RWPE2 (cell line): ENCODE results near the gene NT5M.

Source experiments
- ATAC-seq: fragments of 200-7000 bp; cut with Tn5 transposase; 3 replicates; pipeline ENCODE4 v1.9.1; 2021; ENCODE audit warnings: low read depth
- DNase-seq: peaks from one replicate; pipeline ENCODE4 v3.0.0-alpha.2; 2020; ENCODE audit warnings: low spot score
- H3K27ac ChIP-seq: fragments of 450-650 bp; 2 replicates; pipeline ENCODE4 v1.5.1; 2017; ENCODE audit warnings: mild to moderate bottlenecking; ENCODE audit not compliant: poor library complexity, severe bottlenecking
- H3K27me3 ChIP-seq: fragments of 250-450 bp; sonication (Bioruptor Pico); 2 replicates; pipeline ENCODE4 v1.5.1; 2021; ENCODE audit warnings: mild to moderate bottlenecking, moderate library complexity; ENCODE audit not compliant: insufficient read depth, poor library complexity, severe bottlenecking
- H3K36me3 ChIP-seq: fragments of 250-450 bp; sonication (Bioruptor Pico); 2 replicates; pipeline ENCODE4 v1.5.1; 2020; ENCODE audit warnings: low read depth, mild to moderate bottlenecking, moderate library complexity
- H3K4me1 ChIP-seq: fragments of 250-450 bp; sonication (Bioruptor Pico); 2 replicates; pipeline ENCODE4 v1.5.1; 2021; ENCODE audit warnings: mild to moderate bottlenecking, moderate library complexity; ENCODE audit not compliant: insufficient read depth, poor library complexity, severe bottlenecking
- H3K4me3 ChIP-seq: fragments of 250-450 bp; sonication (Bioruptor Pico); 2 replicates; pipeline ENCODE4 v1.5.1; 2021; ENCODE audit warnings: mild to moderate bottlenecking, moderate library complexity; ENCODE audit not compliant: severe bottlenecking
- H3K9me3 ChIP-seq: fragments of 250-450 bp; sonication (Bioruptor Pico); 2 replicates; pipeline ENCODE4 v1.5.1; 2021; ENCODE audit warnings: mild to moderate bottlenecking, moderate library complexity; ENCODE audit not compliant: severe bottlenecking
- TF ChIP-seq, protein P1 (sequence below): fragments of 450-650 bp; IDR thresholded peaks from one replicate; pipeline ENCODE4 v1.5.1; 2017; ENCODE audit warnings: mild to moderate bottlenecking, moderate library complexity; ENCODE audit not compliant: poor library complexity, severe bottlenecking

Gene NT5M

DNA sequence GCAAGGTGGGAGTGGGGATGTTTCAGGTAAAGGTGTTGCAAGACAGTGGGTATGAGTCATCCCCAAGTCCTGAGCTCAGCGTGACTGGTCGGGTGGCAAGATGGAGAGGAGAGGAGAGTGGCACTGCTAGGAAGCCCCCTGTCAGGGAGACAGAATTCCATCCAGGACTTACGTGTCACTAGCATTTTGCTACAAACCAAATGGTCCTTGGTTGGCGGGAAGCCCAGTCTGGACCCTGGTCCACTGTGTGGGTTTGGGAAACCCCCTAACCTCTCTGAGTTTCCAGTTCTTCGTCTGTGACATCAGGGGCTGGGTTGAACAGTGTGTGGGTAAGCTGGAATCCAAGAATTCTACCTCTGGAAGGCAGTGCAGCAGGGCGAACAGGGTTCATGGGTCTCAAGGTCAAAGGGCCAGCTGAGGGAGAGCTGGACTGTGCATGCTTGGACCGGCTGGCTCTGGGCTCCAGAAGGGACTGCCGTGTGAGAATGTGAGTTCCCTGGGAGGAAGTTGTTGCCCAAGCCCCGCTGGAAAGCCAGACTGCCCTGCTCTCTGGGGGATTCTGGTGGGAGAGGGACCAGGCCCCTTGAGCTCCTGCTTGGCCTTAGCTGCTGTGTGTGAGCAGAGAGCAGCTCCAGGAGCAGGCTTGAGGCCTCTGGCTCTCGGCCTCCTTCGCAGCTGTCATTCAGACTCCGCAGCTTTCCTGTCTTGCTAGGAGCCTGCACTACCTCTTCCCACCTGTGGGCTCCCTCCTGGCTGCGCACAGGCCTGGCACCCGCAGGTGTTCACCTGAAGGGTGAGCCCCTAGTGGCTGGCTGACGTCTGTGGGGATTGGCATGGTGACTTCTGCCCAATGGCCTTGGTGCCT lies 84.6 kb downstream of the NT5M start:
- Histone ChIP-seq H3K27me3 (no peaks in the 10 kb centered on the region), H3K4me1 (peaks cover 7% of the 10 kb centered on the region), H3K9me3 (no peaks in the 10 kb centered on the region), H3K36me3 (no peaks in the 10 kb centered on the region), H3K4me3 (no peak overlapping the region), H3K27ac (peak overlapping the region; percentile 3)
- TF ChIP-seq, protein P1, sequence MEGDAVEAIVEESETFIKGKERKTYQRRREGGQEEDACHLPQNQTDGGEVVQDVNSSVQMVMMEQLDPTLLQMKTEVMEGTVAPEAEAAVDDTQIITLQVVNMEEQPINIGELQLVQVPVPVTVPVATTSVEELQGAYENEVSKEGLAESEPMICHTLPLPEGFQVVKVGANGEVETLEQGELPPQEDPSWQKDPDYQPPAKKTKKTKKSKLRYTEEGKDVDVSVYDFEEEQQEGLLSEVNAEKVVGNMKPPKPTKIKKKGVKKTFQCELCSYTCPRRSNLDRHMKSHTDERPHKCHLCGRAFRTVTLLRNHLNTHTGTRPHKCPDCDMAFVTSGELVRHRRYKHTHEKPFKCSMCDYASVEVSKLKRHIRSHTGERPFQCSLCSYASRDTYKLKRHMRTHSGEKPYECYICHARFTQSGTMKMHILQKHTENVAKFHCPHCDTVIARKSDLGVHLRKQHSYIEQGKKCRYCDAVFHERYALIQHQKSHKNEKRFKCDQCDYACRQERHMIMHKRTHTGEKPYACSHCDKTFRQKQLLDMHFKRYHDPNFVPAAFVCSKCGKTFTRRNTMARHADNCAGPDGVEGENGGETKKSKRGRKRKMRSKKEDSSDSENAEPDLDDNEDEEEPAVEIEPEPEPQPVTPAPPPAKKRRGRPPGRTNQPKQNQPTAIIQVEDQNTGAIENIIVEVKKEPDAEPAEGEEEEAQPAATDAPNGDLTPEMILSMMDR = peak; percentile 40
- peak; percentile 71 for ATAC-seq
- DNase-seq = no peak

DNA sequence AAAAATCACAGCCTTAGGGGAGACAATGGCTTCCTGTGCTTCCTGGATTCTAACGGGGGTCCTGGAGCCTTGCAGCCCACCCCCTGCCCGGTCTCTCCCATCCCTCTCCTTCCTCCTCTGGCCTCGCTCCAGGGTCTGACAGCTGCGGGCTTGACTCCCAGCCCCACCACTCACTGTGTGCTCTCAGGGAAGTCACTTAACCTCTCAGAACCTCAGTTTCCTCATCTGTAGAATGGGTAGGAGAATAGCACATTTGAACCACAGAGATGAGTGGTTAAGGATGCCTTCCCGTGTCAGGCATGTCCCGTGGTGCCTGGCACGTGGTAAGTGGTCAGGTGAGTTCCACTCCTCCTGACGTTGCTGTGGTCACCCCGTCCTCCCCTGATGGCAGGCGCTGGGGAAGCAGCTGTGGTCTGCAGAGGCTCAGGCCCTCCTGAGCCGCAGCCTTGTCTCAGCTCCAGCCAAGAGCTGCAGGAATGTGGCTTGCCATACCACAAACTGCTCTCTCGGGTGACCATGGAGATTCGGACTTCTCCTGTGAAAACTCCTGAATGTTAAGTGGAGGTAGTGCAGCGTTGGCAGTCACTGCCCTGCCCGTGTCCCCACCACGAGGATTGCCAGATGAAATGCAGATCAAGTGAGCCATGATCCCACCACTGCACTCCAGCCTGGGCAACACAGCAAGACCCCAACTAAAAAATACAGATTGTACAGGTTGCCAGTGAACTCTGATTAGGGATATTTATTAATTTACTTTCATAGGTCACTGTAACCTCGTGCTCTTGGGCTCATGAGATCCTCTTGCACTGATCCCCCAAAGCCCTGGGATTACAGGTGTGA lies 85.7 kb downstream of the NT5M start:
- Histone ChIP-seq H3K27ac (no peak overlapping the region), H3K4me1 (peaks cover 7% of the 10 kb centered on the region), H3K4me3 (no peak overlapping the region), H3K27me3 (no peaks in the 10 kb centered on the region), H3K36me3 (no peaks in the 10 kb centered on the region), H3K9me3 (no peaks in the 10 kb centered on the region)
- DNase-seq (no peak), ATAC-seq (no peak)
- TF ChIP-seq, protein P1 = no peak

DNA sequence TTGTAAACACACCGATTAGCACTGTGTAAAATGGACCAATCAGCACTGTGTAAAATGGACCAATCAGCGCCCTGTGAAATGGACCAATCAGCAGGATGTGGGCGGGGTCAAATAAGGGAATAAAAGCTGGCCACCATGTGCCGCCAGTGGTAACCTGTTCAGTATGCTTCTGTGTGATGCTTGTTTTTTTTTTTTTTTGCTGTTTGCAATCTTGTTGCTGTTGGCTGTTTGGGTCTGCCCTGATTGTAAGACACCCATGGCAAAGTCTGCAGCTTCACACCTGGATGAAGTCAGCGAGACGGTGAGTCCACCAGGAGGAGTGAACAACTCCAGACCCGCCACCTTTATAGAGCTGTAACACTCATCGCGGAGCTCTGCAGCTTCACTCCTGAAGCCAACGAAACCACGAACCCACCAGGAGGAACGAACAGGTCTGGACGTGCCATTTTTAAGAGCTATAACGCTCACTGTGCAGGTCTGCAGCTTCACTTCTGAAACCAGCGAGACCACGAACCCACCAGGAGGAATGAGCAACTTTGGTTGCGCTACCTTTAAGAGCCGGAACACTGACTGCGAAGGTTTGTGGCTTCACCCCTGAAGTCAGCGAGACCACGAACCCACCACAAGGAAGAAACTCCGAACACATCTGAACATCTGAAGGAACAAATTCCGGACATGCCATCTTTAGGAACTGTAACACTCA lies 88.6 kb downstream of the NT5M start:
- peaks cover 4% of the 10 kb centered on the region for H3K4me1 ChIP-seq
- TF ChIP-seq, protein P1 = no peak
- no peaks in the 10 kb centered on the region for H3K36me3 ChIP-seq
- H3K4me3 ChIP-seq = no peak overlapping the region
- H3K27ac ChIP-seq = no peak overlapping the region
- no peaks in the 10 kb centered on the region for H3K27me3 ChIP-seq
- no peaks in the 10 kb centered on the region for H3K9me3 ChIP-seq
- no peak for ATAC-seq
- DNase-seq = no peak

DNA sequence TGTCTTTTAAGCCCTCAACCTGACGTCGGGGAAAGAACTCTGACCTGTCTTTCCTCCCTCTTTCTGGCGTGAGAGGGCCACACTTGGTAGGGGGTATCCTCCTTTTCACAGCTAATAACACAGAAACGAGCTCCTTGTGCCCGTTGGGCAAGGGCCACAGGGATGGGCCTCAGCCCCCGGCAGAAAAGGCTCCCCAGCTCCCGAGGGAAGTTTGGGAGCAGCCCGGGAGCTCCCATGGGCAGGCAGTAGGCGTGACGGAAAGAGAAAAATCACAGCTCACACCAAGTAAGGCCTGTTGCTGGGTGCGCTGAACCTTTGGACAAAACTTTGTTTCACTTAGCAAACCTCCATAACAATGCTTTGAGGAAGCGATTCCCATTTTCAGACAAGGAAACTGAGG lies 90.8 kb downstream of the NT5M start:
- ATAC-seq = no peak
- Histone ChIP-seq H3K36me3 (no peaks in the 10 kb centered on the region), H3K27ac (no peak overlapping the region), H3K27me3 (no peaks in the 10 kb centered on the region), H3K4me3 (no peak overlapping the region), H3K9me3 (no peaks in the 10 kb centered on the region), H3K4me1 (no peaks in the 10 kb centered on the region)
- no peak for DNase-seq
- TF ChIP-seq, protein P1 = no peak
